Measurements from ENCODE around the gene SFRP4. TPM values are rescaled to one million over a fixed set of nuclear protein-coding genes. Genes with fewer than 3 reads are reported as not detected.
A peak's percentile ranks its signal among the peaks of the same experiment; 100 is the strongest.

Gene SFRP4
- total and polyA plus RNA-seq, 10 of the 15 experiments (the other 5 are each of a cell fraction or from before 2014, with no cell fraction given): 0.02 to 0.15 (median 0.14) TPM; not detected in 7

- no peak for TF ChIP-seq SUPT20H (IDR thresholded peaks at IDR 0.05; ENCODE audit: borderline replicate concordance, control insufficient read depth, low read depth, low read length)
- TF ChIP-seq HDGF (IDR thresholded peaks at IDR 0.05): 0 out of 2 replicates have a peak, but pooled peaks have one; percentile 5
- TF ChIP-seq, protein P1, sequence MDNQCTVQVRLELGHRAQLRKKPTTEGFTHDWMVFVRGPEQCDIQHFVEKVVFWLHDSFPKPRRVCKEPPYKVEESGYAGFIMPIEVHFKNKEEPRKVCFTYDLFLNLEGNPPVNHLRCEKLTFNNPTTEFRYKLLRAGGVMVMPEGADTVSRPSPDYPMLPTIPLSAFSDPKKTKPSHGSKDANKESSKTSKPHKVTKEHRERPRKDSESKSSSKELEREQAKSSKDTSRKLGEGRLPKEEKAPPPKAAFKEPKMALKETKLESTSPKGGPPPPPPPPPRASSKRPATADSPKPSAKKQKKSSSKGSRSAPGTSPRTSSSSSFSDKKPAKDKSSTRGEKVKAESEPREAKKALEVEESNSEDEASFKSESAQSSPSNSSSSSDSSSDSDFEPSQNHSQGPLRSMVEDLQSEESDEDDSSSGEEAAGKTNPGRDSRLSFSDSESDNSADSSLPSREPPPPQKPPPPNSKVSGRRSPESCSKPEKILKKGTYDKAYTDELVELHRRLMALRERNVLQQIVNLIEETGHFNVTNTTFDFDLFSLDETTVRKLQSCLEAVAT (IDR thresholded peaks at IDR 0.05): no peak
- TF ChIP-seq, protein P2, sequence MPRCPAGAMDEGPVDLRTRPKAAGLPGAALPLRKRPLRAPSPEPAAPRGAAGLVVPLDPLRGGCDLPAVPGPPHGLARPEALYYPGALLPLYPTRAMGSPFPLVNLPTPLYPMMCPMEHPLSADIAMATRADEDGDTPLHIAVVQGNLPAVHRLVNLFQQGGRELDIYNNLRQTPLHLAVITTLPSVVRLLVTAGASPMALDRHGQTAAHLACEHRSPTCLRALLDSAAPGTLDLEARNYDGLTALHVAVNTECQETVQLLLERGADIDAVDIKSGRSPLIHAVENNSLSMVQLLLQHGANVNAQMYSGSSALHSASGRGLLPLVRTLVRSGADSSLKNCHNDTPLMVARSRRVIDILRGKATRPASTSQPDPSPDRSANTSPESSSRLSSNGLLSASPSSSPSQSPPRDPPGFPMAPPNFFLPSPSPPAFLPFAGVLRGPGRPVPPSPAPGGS (IDR thresholded peaks at IDR 0.05; ENCODE audit: borderline replicate concordance, insufficient read depth, low read depth, low read length, poor library complexity, severe bottlenecking): no peak
- TF ChIP-seq SPI1 (IDR thresholded peaks at IDR 0.05; ENCODE audit: borderline replicate concordance, insufficient read depth, low read depth, low read length): no peak
- no peak for TF ChIP-seq NFIC (IDR thresholded peaks at IDR 0.05; ENCODE audit: low read depth, low read length)
- TF ChIP-seq IKZF2 (IDR thresholded peaks at IDR 0.05): peak in 1 of 2 experiments; percentile 14; a peak in 1 of 4 replicates
- TF ChIP-seq TCF7 (IDR thresholded peaks at IDR 0.05; ENCODE audit: borderline replicate concordance): no peak
- no peak for TF ChIP-seq POLR2A (IDR thresholded peaks at IDR 0.05; ENCODE audit: low read depth, low read length)
- no peak for TF ChIP-seq CBX3 (IDR thresholded peaks at IDR 0.05; ENCODE audit: borderline replicate concordance, low read depth)
- TF ChIP-seq STAT1 (conservative IDR thresholded peaks at IDR 0.05): no peak
- TF ChIP-seq CHD2 (IDR thresholded peaks at IDR 0.05; ENCODE audit: borderline replicate concordance, low read depth, low read length): no peak
- peak; percentile 84 for TF ChIP-seq MEF2B (IDR thresholded peaks at IDR 0.05; ENCODE audit: partially characterized antibody, poor library complexity, severe bottlenecking)
- TF ChIP-seq SMARCA5 (IDR thresholded peaks at IDR 0.05): no peak
- TF ChIP-seq ZNF274 (IDR thresholded peaks at IDR 0.05; ENCODE audit: insufficient read depth, insufficient read length): no peak
- no peak for TF ChIP-seq PAX8 (IDR thresholded peaks at IDR 0.05)
- TF ChIP-seq SP1 (IDR thresholded peaks at IDR 0.05; ENCODE audit: low read depth, low read length): no peak
- TF ChIP-seq TCF12 (IDR thresholded peaks at IDR 0.05; ENCODE audit: low read depth, low read length): no peak
These were observed 28.1 kb upstream of the SFRP4 start (continued) for GRCh38 chr7:37944737-37945054.

Measured in GM12878 (cell line).